ENCODE results near the gene C15orf39. TPM values are rescaled to one million over a fixed set of nuclear protein-coding genes. Genes with fewer than 3 reads are reported as not detected.

The C15orf39 gene
- total and polyA plus RNA-seq, 2 experiments from 2014 or later = 13.4 to 54.1 TPM

DNA sequence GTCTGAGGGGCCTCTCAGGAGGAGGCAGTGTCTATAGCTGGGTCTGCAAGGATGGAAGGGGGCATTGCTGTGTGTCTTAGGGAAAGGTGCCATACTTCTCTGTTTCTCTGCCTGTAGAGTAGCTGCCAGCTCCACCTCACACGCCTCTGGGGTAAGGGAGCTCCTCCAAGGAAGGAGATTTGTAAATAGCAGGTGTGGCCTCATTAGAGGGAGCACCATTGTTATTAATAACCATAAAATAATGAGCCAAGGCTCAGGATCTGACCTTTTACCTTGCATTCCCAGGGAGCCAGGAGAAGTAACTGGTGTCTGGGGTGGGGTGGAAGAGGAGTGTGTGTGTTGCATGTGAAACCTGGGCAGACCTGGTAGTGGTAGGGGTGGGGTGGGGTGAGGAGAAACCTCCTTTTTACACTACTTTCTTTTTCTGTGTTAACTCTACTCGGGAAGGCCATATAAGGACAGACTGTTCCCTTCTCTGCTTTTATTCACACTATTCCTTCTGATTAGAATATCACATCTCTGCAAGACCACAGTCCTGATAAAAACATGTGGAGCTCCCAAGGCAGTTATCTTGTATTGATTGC is 2.2 kb upstream of the C15orf39 start:
- TF ChIP-seq, protein P1, sequence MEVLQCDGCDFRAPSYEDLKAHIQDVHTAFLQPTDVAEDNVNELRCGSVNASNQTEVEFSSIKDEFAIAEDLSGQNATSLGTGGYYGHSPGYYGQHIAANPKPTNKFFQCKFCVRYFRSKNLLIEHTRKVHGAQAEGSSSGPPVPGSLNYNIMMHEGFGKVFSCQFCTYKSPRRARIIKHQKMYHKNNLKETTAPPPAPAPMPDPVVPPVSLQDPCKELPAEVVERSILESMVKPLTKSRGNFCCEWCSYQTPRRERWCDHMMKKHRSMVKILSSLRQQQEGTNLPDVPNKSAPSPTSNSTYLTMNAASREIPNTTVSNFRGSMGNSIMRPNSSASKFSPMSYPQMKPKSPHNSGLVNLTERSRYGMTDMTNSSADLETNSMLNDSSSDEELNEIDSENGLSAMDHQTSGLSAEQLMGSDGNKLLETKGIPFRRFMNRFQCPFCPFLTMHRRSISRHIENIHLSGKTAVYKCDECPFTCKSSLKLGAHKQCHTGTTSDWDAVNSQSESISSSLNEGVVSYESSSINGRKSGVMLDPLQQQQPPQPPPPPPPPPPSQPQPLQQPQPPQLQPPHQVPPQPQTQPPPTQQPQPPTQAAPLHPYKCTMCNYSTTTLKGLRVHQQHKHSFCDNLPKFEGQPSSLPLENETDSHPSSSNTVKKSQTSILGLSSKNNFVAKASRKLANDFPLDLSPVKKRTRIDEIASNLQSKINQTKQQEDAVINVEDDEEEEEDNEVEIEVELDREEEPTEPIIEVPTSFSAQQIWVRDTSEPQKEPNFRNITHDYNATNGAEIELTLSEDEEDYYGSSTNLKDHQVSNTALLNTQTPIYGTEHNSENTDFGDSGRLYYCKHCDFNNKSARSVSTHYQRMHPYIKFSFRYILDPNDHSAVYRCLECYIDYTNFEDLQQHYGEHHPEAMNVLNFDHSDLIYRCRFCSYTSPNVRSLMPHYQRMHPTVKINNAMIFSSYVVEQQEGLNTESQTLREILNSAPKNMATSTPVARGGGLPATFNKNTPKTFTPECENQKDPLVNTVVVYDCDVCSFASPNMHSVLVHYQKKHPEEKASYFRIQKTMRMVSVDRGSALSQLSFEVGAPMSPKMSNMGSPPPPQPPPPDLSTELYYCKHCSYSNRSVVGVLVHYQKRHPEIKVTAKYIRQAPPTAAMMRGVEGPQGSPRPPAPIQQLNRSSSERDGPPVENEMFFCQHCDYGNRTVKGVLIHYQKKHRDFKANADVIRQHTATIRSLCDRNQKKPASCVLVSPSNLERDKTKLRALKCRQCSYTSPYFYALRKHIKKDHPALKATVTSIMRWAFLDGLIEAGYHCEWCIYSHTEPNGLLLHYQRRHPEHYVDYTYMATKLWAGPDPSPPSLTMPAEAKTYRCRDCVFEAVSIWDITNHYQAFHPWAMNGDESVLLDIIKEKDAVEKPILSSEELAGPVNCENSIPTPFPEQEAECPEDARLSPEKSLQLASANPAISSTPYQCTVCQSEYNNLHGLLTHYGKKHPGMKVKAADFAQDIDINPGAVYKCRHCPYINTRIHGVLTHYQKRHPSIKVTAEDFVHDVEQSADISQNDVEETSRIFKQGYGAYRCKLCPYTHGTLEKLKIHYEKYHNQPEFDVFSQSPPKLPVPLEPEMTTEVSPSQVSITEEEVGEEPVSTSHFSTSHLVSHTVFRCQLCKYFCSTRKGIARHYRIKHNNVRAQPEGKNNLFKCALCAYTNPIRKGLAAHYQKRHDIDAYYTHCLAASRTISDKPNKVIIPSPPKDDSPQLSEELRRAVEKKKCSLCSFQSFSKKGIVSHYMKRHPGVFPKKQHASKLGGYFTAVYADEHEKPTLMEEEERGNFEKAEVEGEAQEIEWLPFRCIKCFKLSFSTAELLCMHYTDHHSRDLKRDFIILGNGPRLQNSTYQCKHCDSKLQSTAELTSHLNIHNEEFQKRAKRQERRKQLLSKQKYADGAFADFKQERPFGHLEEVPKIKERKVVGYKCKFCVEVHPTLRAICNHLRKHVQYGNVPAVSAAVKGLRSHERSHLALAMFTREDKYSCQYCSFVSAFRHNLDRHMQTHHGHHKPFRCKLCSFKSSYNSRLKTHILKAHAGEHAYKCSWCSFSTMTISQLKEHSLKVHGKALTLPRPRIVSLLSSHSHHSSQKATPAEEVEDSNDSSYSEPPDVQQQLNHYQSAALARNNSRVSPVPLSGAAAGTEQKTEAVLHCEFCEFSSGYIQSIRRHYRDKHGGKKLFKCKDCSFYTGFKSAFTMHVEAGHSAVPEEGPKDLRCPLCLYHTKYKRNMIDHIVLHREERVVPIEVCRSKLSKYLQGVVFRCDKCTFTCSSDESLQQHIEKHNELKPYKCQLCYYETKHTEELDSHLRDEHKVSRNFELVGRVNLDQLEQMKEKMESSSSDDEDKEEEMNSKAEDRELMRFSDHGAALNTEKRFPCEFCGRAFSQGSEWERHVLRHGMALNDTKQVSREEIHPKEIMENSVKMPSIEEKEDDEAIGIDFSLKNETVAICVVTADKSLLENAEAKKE (CRISPR knock-in tag; IDR thresholded peaks at IDR 0.05) = no peak
- TF ChIP-seq EZH2 (IDR thresholded peaks at IDR 0.05; ENCODE audit: low read depth, unreplicated experiment) = no peak
- no peak for TF ChIP-seq EZH2phosphoT487 (IDR thresholded peaks at IDR 0.05; ENCODE audit: unreplicated experiment)
- no peak for TF ChIP-seq ZNF331 (CRISPR knock-in tag; IDR thresholded peaks at IDR 0.05; ENCODE audit: low read depth)
- TF ChIP-seq, protein P2, sequence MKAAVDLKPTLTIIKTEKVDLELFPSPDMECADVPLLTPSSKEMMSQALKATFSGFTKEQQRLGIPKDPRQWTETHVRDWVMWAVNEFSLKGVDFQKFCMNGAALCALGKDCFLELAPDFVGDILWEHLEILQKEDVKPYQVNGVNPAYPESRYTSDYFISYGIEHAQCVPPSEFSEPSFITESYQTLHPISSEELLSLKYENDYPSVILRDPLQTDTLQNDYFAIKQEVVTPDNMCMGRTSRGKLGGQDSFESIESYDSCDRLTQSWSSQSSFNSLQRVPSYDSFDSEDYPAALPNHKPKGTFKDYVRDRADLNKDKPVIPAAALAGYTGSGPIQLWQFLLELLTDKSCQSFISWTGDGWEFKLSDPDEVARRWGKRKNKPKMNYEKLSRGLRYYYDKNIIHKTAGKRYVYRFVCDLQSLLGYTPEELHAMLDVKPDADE (IDR thresholded peaks at IDR 0.05) = no peak
- no peak for TF ChIP-seq STAT1 (IDR thresholded peaks at IDR 0.05; ENCODE audit: unreplicated experiment)
- no peak for TF ChIP-seq NANOG (IDR thresholded peaks at IDR 0.05; ENCODE audit: borderline replicate concordance)
- TF ChIP-seq POLR2AphosphoS5 (IDR thresholded peaks at IDR 0.05; ENCODE audit: low read depth) = no peak
- TF ChIP-seq CTCF (conservative IDR thresholded peaks at IDR 0.05; ENCODE audit: low read depth in 2 of 2) = no peak
- TF ChIP-seq CREB1 (CRISPR knock-in tag; IDR thresholded peaks at IDR 0.05; ENCODE audit: low read depth) = no peak
- no peak for TF ChIP-seq ZNF114 (CRISPR knock-in tag; IDR thresholded peaks at IDR 0.05)
- no peak for TF ChIP-seq JUNB (IDR thresholded peaks at IDR 0.05; ENCODE audit: unreplicated experiment)
- Mint-ChIP-seq H3K9me3 (no peaks in the 10 kb centered on the region), H3K27me3 (ENCODE audit: insufficient read depth, low read depth, poor library complexity) (peaks cover 19% of the 10 kb centered on the region), H3K27ac (no peak overlapping the region), H3K36me3 (ENCODE audit: low read depth) (no peaks in the 10 kb centered on the region), H3K4me1 (peaks cover 54% of the 10 kb centered on the region), H3K4me3 (peak overlapping the region; percentile 12; the same call in 1 of the 3 replicates)
- Histone ChIP-seq H3K79me2 (replicated peaks; ENCODE audit: insufficient read depth) (peaks cover 23% of the 10 kb centered on the region), H3F3A (replicated peaks; ENCODE audit: low read depth) (peaks cover 15% of the 10 kb centered on the region), H2AFZ (no peak overlapping the region), H3K27me3 (ENCODE audit: insufficient read depth) (no peaks in the 10 kb centered on the region), H3K4me2 (peak overlapping the region; percentile 98; the same call in 1 of the 2 replicates), H3K4me3 (peak overlapping the region; percentile 93; the same call in 1 of the 2 replicates), H3K4me1 (ENCODE audit: insufficient read depth) (peaks cover 54% of the 10 kb centered on the region), H4K20me1 (replicated peaks; ENCODE audit: insufficient read depth) (peaks cover 15% of the 10 kb centered on the region), H3K36me3 (ENCODE audit: insufficient read depth) (no peaks in the 10 kb centered on the region), H3K9me2 (ENCODE audit: insufficient read depth) (no peaks in the 10 kb centered on the region), H3K27ac (ENCODE audit: low read depth) (0 out of 2 replicates have a peak overlapping the region, but pooled peaks have one; percentile 59)
- no peak for DNase-seq (ENCODE audit: low spot score)
- ATAC-seq = no peak

Data from GM23338 (cell line).